NCI-H2196 (cell line): Measurements from ENCODE around the gene BORCS5.
A peak's percentile ranks its signal among the peaks of the same experiment; 100 is the strongest.

Experiments
- DNase-seq: peaks from one replicate; lab custom pipeline; 2025; ENCODE audit not compliant: unreplicated experiment; lab: John Stamatoyannopoulos, UW

BORCS5 gene

GRCh38 chr12:12428961-12429657 is 72.2 kb downstream of the BORCS5 start:
- no peak for DNase-seq

DNA sequence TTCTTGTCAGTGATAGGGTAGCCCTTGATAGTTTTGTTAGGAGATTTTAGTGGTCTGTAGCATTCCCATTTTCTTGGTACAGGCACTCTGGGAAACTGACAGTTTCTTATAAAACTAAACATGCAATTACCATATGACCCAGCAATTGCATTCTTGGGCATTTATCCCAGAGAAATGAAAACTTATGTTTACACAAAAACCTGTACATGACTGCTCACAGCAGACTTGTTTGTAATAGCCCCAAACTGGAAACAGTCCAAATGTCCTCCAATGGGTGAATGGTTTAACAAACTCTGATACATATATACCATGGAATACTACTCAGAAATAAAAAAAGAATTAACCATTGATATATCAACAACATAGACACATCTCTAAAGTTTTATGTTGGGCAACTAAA is 75.5 kb downstream of the BORCS5 start:
- peak; percentile 28 for DNase-seq

GRCh38 chr12:12433203-12433731 is 76.4 kb downstream of the BORCS5 start:
- no peak for DNase-seq

DNA sequence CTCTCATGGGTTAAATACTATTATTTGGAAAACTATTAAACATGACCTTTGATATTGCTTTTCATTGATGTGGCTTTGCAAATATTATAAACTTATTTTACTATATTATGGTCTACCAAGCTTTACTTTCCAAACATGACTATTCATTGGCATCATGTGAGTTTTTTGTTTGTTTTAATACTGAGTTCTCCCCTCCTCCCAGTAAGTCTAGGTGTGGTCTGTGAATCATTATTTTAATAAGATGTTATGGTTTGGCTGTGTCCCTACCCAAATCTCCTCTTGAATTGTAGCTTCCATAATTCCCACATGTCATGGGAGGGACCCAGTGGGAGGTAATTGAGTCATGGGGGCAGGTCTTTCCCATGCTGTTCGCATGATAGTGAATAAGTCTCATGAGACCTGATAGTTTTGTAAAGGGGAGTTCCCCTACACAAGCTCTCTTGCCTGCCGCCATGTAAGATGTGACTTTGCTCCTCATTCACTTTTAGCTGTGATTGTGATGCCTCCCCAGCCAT is 80.0 kb downstream of the BORCS5 start:
- no peak for DNase-seq

DNA sequence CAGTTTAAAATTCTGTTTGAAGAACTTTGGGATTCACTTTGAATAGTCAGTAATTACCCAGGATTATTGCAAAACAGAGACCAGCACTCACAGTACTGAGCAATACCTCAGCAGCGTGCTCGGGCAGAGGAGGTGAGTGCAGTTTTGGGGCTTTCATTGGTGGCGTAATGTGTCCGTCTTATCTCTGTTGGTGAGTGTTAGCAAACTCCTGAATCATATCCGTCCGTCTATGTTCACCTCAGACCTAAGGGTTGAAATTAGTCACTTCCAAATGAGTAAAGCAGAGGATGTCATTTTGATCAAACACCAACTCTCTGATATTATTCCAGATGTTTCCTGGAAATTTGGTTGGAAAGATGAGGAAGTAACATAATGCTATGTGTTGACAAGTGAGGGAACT is 82.8 kb downstream of the BORCS5 start:
- DNase-seq: no peak

DNA sequence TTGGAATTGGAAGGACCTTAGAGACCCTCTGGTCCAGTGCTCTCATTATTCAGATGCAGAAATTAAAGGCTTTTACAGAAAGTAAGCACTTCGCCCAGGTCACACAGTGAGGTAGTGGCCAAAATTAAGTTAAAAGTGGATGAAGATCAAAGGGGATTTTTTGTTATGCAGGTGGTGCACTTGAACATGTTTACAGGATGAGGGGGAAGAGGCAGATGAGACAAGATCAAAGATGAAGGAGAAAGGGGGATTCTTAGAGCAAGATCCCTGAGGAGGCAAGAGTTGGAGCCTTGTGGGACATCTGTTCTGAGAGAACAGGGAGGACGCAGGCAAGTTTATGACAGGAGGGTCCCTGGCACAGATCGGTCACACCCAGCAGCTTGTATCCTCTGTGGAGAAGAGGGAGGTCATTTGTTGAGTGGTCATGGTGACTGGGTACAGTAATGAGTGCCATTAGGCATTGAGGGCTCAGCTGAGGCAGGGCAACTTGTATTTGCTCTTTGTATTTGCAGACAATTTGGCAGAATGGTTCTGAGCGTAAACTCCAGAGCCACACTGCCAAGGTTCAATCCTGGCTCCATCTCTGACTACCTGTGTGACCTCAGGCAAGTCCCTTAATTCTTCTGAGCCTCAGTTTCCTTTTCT is 84.0 kb downstream of the BORCS5 start:
- DNase-seq: no peak

- no peak for DNase-seq
Observed at GRCh38 chr12:12441429-12441807, 84.5 kb downstream of the BORCS5 start.

GRCh38 chr12:12441843-12442461 is 85.1 kb downstream of the BORCS5 start:
- DNase-seq: no peak

DNA sequence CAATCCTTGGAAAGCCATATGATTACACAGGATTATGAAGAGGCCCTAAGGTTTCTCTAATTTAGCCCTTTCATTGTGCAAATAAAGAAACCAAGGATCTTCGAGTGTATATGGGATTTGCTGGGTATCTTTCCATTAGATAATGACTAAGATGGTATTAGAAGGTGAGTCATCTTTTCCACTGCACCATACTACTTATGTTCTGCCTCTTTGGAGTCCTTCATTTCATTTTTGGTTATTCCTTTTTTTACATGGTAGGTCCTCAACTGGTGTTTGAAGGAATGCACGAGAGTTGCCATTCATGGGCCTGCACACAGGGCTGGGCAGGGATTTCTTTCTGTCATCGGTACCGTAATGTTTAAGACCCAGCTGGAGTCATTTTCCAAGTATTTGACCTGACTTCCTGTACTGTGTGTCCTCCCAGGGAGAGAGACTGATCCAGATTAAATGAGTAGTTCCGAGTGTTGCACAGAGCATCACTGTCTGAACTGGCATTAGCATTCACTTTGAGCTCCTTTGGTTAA is 85.7 kb downstream of the BORCS5 start:
- DNase-seq: no peak

- no peak for DNase-seq
Observed at GRCh38 chr12:12443431-12443878, 86.6 kb downstream of the BORCS5 start.

DNA sequence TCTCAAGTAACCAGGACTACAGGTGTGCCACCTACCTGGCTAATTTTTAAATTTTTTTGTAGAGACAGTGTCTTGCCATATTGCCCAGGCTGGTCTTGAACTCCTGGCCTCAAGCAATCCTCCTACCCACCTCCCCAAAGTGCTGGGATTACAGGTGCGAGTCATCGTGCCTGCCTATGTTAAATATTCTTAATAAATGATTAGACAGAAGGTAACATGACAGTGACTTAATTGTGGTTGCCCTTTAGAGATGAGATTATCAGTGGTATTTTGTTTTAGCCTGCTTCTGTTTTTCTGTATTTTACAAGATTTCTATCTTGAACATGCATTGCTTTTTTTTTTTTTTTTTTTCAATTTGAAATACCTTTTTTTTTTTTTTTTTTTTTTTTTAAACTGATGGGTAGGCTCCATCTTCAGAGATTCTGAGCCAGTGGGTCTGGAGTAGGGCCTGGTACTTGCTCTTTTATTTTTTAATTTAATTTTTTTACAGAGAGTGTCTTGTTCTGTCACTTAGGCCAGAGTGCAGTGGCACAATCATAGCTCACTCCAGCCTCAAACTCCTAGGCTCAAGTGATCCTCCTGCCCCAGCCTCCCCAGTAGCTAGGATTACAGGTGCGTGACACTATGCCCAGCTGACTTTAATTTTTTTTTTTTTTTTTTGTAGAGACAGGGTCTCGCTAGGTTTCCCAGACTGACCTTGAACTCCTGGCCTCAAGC is 88.4 kb downstream of the BORCS5 start:
- no peak for DNase-seq

DNA sequence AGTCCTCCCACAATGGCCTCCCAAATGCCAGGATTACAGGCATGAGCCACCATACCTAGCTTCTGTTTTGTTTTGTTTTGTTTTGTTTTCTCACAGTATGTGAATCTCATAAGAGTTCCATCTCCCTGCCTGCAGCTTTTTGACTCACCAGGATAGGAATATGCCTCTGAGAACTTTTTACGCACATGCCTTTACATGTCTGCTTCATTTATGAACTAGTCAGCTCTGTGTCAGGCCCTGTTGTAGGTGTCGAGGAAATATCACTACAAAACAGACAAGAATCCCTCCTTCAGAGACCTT is 89.0 kb downstream of the BORCS5 start:
- DNase-seq: no peak

DNA sequence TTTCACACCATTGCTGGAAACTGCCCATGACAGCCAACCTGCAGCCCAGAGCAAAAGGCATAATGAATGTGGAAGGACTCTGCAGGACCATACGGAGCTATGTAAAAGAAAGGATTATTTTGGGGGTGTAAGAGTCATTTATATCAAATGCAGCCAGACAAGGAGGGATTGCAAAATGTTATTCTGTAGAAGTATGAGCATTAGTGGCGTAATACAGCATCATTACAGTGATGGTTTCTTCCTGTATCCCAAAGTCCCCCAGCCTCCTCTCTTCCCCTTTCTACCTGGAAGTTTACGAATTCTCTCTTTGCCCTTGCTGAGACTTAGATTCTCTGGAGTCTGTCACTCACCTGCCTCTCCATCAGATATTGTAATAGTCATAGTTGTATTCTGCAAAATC is 89.9 kb downstream of the BORCS5 start:
- no peak for DNase-seq

DNA sequence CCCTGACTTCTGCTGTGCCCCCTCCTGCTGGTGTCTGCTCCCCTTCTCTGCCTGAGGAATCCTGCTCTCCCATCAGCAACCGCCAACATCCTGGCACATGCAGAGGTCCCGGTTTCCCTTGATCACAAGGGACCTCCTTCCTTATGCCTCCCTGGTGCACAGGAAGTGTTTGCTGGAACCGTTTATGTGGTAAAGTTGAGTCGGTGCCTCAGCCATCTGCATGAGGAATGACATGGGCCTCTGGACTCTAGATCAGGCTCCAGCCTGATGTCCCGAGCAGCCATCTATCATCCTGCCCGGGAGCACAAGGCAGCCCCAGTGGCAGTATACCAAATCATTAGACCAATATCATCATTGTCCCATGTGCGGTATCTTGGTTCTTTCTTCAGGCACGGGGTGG is 90.4 kb downstream of the BORCS5 start:
- no peak for DNase-seq

GRCh38 chr12:12447837-12448236 is 91.0 kb downstream of the BORCS5 start:
- no peak for DNase-seq

GRCh38 chr12:12449533-12450025 is 92.7 kb downstream of the BORCS5 start:
- DNase-seq: no peak

DNA sequence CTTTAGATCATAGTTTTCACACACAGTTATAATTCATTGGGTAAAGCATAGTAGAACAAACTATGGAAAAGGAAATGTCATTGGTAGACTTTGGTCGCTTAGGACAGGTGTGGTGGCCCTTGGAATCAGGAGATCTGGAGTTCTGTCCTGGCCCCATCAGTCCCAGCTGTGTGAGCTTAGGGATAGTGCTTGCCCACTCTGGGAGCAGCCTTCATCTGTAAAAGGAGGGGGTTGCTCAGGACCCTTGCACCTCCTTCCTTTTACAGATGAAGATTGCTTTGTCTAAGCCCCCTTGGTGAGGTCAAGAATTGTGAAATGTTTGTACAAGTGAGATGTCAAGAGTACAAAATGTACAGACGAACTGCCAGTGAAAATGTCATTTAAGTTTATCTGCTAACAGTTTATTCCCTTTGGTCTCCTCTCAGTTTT is 93.2 kb downstream of the BORCS5 start:
- DNase-seq: no peak

- no peak for DNase-seq
Observed at GRCh38 chr12:12451098-12451497, 94.2 kb downstream of the BORCS5 start.

- no peak for DNase-seq
Observed at GRCh38 chr12:12452326-12452902, 95.5 kb downstream of the BORCS5 start.

GRCh38 chr12:12453635-12454034 is 96.8 kb downstream of the BORCS5 start:
- no peak for DNase-seq

DNA sequence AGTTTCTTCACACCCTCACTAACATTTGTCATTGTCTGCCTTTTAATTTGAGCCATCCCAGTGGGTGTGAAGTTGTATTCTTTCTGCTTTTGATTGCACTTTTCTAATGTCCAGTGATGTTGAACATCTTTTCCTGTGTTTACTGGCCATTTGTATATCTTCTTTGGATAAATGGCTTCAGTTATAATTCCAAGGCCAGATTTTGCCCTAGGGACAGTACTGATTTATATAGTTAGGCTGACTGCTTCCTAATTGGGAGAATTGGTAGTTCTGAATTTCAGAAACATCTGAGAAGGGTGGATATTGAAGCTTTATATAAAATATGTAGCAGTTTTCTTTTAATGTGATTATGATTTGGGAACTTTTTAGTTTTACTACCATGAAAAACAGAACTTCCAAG is 97.4 kb downstream of the BORCS5 start:
- no peak for DNase-seq
